ENCODE data around the gene SLC9A3. TPM values are rescaled to one million over a fixed set of nuclear protein-coding genes. Genes with fewer than 3 reads are reported as not detected.

Gene SLC9A3
- polyA plus RNA-seq, 1 donor = 1.8 TPM

Other genes with a start within 250 kb of the SLC9A3 start
- 5.0 TPM for gene AHRR, start 202.7 kb downstream of the SLC9A3 start, polyA plus RNA-seq (ENCODE audit: insufficient read length)
- 39.3 TPM for gene EXOC3, start 81.3 kb downstream of the SLC9A3 start, polyA plus RNA-seq (ENCODE audit: insufficient read length)
- 3.5 TPM for gene CEP72, start 87.9 kb upstream of the SLC9A3 start, polyA plus RNA-seq (ENCODE audit: insufficient read length)
- gene TPPP, start 168.9 kb upstream of the SLC9A3 start, polyA plus RNA-seq (ENCODE audit: insufficient read length) = 9.2 TPM